ENCODE data around the gene PRKCA.

Gene PRKCA

DNA sequence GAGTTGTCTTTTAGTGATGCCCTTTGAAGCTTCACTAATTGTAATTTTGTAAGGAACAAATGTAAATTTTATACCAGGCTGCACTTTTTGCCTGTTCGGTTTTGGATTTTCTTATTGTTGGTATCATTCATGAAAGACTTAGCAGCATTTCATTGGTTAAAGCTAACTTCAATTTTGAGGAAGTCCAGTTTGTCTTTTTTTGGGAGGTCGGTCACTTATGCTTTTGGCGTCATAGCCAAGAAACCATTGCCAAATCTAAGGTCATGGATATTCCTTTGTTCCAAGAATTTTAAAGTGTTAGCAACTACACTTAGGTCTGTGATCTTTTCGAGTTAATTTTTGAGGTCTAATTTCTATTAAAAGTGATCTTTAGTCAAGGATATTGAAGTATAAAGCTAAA, 77.1 kb downstream of the PRKCA start:
- H3K4me1 ChIP-seq (ENCODE audit: control insufficient read depth in 1 of 2, insufficient read depth in 1 of 2, low read depth in 1 of 2, low read length in 1 of 2): no peaks in the 10 kb centered on the region
- TF ChIP-seq, protein P1, sequence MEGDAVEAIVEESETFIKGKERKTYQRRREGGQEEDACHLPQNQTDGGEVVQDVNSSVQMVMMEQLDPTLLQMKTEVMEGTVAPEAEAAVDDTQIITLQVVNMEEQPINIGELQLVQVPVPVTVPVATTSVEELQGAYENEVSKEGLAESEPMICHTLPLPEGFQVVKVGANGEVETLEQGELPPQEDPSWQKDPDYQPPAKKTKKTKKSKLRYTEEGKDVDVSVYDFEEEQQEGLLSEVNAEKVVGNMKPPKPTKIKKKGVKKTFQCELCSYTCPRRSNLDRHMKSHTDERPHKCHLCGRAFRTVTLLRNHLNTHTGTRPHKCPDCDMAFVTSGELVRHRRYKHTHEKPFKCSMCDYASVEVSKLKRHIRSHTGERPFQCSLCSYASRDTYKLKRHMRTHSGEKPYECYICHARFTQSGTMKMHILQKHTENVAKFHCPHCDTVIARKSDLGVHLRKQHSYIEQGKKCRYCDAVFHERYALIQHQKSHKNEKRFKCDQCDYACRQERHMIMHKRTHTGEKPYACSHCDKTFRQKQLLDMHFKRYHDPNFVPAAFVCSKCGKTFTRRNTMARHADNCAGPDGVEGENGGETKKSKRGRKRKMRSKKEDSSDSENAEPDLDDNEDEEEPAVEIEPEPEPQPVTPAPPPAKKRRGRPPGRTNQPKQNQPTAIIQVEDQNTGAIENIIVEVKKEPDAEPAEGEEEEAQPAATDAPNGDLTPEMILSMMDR (IDR thresholded peaks at IDR 0.05): no peak
- no peak overlapping the region for H3K4me3 ChIP-seq (ENCODE audit: low read depth in 1 of 2, low read length in 1 of 2)
- H3K27ac ChIP-seq: no peak overlapping the region
- peaks cover 22% of the 10 kb centered on the region for H3K27me3 ChIP-seq
- H3K9me3 ChIP-seq: no peaks in the 10 kb centered on the region
- no peaks in the 10 kb centered on the region for H3K36me3 ChIP-seq

DNA sequence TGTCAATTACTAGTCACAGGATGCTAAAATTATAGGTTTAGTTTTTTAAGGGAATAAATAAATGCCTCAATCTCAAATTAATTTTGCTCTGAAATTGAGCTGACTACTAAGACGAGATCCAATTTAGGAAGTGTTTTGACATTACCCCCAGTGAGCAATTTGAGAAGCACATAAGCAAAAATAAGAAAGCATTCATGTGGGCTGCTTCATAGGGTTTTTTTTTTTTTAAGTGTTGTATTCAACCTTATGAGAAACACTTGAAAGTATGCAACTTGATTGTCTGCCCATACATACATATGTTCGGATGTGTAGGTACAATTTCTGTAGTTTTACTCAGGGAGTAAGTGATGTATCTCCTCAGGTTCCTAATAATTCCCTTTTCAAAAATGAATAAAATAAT, 77.6 kb downstream of the PRKCA start:
- H3K9me3 ChIP-seq: no peaks in the 10 kb centered on the region
- no peaks in the 10 kb centered on the region for H3K4me1 ChIP-seq (ENCODE audit: control insufficient read depth in 1 of 2, insufficient read depth in 1 of 2, low read depth in 1 of 2, low read length in 1 of 2)
- no peaks in the 10 kb centered on the region for H3K36me3 ChIP-seq
- no peak overlapping the region for H3K4me3 ChIP-seq (ENCODE audit: low read depth in 1 of 2, low read length in 1 of 2)
- no peak overlapping the region for H3K27ac ChIP-seq
- H3K27me3 ChIP-seq: peaks cover 22% of the 10 kb centered on the region
- TF ChIP-seq, protein P1 (IDR thresholded peaks at IDR 0.05): no peak

DNA sequence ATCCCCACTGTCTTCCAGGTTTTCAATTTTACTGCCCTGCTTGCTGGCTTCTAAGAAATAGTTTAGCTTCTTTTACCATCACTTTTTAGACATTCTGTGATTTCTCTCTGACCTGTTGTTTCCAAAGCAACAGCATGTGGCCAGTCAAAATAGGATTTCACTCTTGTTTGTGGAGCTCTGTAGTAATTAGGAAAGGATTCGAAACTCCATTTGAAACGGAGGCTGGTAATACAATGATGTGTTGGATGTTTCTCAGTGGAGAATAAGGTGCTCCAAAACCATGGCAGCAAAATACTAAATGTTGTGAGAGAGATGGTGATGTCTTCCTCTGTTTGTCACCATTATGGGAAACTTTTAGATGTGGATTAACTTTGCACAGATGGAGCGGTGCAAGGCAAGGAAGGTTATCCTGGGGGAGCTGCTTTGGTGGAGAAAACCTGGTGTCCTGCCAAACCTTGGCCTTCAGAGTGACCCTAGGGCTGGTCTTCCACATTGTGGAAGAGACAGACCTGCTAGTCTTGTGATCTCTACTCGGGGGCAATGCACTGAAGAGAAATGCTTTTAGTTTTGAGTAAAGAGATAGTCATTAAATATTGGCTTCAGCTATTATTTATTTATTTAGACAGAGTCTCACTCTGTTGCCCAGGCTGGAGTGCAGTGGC, 79.4 kb downstream of the PRKCA start:
- no peak overlapping the region for H3K4me3 ChIP-seq (ENCODE audit: low read depth in 1 of 2, low read length in 1 of 2)
- H3K4me1 ChIP-seq (ENCODE audit: control insufficient read depth in 1 of 2, insufficient read depth in 1 of 2, low read depth in 1 of 2, low read length in 1 of 2): no peaks in the 10 kb centered on the region
- TF ChIP-seq, protein P1 (IDR thresholded peaks at IDR 0.05): no peak
- H3K36me3 ChIP-seq: no peaks in the 10 kb centered on the region
- H3K27me3 ChIP-seq: peaks cover 22% of the 10 kb centered on the region
- H3K27ac ChIP-seq: no peak overlapping the region
- no peaks in the 10 kb centered on the region for H3K9me3 ChIP-seq

DNA sequence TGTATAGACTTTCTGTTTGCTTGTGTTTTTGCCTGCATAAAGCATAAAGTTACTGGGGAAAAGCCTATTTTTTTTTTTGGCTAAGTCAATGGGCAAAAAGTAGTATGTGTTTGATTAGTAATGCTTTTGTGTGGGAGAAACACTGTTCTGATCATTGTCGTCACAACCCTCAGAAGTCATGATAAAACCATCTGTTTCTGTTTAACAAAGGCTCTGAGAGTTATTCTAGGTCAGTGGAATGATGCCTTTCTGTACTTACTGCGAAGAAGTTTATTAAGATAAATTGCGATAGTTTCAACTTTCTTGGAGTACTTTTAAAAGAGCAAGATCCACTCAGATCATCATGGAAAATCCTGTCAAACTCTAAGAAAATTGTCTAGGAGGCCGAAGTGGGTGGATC, 80.9 kb downstream of the PRKCA start:
- TF ChIP-seq, protein P1 (IDR thresholded peaks at IDR 0.05): no peak
- H3K36me3 ChIP-seq: no peaks in the 10 kb centered on the region
- no peak overlapping the region for H3K4me3 ChIP-seq (ENCODE audit: low read depth in 1 of 2, low read length in 1 of 2)
- no peaks in the 10 kb centered on the region for H3K9me3 ChIP-seq
- H3K4me1 ChIP-seq (ENCODE audit: control insufficient read depth in 1 of 2, insufficient read depth in 1 of 2, low read depth in 1 of 2, low read length in 1 of 2): no peaks in the 10 kb centered on the region
- no peak overlapping the region for H3K27ac ChIP-seq
- H3K27me3 ChIP-seq: peaks cover 22% of the 10 kb centered on the region

DNA sequence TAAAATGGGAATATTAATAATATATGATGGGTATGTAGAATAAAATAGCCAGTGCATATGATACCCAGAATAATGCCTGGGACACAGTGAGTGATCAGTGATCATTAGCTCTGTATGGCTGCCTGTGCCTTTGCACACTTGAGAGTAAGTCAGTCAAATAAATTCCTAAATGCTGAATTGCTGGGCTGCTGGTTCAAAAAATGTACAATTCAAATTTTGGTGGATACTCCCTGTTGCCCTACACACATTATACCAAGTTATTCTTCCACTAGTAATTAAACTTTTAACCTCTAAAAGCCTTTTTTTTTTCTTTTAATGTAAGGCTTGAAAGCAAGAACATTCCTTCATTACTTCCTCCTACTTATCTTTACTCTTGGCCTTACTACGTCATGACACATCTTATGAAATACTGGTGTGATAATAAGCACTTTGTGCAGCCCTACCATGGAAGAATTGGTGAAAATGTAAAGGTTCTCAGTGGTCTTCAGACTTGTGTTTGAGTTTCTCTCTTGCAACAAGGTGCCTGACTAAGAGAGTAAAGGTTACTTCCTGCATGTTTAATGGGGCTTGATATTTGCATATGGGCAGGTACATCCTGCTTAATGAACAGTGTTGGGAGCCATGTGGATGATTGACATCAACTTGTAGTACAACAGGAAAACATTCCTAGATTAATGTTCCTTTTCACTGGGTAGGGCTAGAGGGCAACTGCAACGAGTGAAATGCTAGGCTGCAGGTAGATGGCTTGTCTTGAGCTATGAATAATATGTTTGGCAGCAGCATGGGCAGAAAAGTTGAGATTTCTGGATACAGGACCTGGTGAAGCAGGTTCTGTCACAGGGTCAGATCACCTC, 84.3 kb downstream of the PRKCA start:
- no peak overlapping the region for H3K27ac ChIP-seq
- H3K9me3 ChIP-seq: no peaks in the 10 kb centered on the region
- TF ChIP-seq, protein P1 (IDR thresholded peaks at IDR 0.05): no peak
- peaks cover 21% of the 10 kb centered on the region for H3K27me3 ChIP-seq
- no peak overlapping the region for H3K4me3 ChIP-seq (ENCODE audit: low read depth in 1 of 2, low read length in 1 of 2)
- H3K4me1 ChIP-seq (ENCODE audit: control insufficient read depth in 1 of 2, insufficient read depth in 1 of 2, low read depth in 1 of 2, low read length in 1 of 2): no peaks in the 10 kb centered on the region
- H3K36me3 ChIP-seq: no peaks in the 10 kb centered on the region

All from neutrophil (primary cell).